Measurements from ENCODE around the gene ASB7. TPM values are rescaled to one million over a fixed set of nuclear protein-coding genes. Genes with fewer than 3 reads are reported as not detected.

Gene ASB7
- polyA plus RNA-seq, 1 donor, result 10.4 TPM

DNA sequence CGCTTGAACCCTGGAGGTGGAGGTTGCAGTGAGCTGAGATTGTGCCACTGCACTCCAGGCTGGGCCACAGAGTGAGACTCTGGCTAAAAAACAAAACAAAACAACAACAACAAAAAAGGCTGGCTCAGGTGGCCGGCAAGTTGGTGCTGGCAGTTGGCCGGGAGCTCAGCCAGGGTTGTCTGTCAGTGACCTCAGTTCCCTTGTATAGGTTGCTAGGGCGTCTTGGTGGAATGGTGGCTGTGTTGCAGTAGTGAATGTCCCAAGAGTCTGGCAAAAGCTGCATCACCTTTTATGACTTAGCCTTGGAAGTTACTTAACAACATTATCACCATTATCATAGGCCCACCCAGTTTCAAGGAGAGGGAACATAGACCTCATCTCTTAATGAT, 40.6 kb downstream of the ASB7 start:
- no CpG with 5 or more reads among the region's 4 CpGs for whole genome bisulfite sequencing (ENCODE audit: insufficient coverage, low lambda C conversion rate)
- peaks cover 2% of the 10 kb centered on the region for H3K36me3 ChIP-seq (ENCODE audit: control insufficient read depth, insufficient read depth, low read length)
- no peaks in the 10 kb centered on the region for H3K9me3 ChIP-seq (ENCODE audit: control insufficient read depth, low read depth, low read length)
- no peak overlapping the region for H3K4me3 ChIP-seq (ENCODE audit: low read length)
- H3K27me3 ChIP-seq (ENCODE audit: control insufficient read depth, insufficient read depth, low read length), result no peaks in the 10 kb centered on the region
- H3K4me1 ChIP-seq (ENCODE audit: control insufficient read depth, insufficient read depth, low read length), result no peaks in the 10 kb centered on the region
- no peak overlapping the region for H3K27ac ChIP-seq (ENCODE audit: low read length)
- no peak for DNase-seq

DNA sequence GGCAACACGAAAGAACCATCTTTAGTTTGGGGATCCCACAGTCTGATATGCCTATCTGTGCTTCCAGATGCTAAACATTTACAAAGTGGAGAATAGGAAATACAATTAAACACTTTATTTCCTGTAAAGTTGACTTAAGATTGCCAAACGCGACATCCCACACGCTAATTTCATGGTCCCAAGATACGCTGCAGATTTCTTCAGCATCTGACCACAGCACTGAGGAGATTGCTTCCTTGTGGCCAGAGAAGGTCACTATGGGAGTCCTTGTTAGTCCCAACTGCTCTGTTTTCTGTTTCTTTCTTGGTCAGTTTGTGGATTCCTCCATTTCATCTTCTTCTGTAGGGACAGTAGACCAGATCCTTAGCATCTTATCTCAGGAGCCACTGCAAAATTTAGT, 43.3 kb downstream of the ASB7 start:
- 96% methylated on average over 4 of the region's 5 CpGs for WGBS (ENCODE audit: insufficient coverage, low lambda C conversion rate)
- Histone ChIP-seq H3K36me3 (ENCODE audit: control insufficient read depth, insufficient read depth, low read length) (peaks cover 8% of the 10 kb centered on the region), H3K27me3 (ENCODE audit: control insufficient read depth, insufficient read depth, low read length) (no peaks in the 10 kb centered on the region), H3K4me3 (ENCODE audit: low read length) (no peak overlapping the region), H3K9me3 (ENCODE audit: control insufficient read depth, low read depth, low read length) (no peaks in the 10 kb centered on the region), H3K27ac (ENCODE audit: low read length) (no peak overlapping the region), H3K4me1 (ENCODE audit: control insufficient read depth, insufficient read depth, low read length) (no peaks in the 10 kb centered on the region)
- no peak for DNase-seq

DNA sequence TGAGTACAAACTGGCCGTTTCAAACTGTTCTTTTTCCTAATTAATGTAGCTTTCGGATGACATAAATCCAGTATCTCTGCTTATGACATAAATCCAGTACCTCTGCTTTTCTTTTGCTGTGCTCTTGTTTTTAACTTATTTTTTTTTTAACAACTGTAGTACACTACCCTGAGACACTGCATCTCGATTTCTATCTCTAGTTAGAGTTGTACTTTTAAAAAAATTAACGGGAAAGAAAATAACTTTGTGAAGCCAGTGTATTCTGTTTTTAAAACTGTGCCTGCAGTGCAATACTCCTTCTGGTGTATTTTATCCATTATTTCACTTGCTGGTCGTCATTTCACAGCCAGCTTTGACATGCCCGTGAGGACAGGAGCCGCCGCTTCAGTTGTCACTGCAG, 46.6 kb downstream of the ASB7 start:
- no peaks in the 10 kb centered on the region for H3K27me3 ChIP-seq (ENCODE audit: control insufficient read depth, insufficient read depth, low read length)
- no peaks in the 10 kb centered on the region for H3K9me3 ChIP-seq (ENCODE audit: control insufficient read depth, low read depth, low read length)
- 93% methylated on average over 7 of the region's 8 CpGs for WGBS (ENCODE audit: insufficient coverage, low lambda C conversion rate)
- no peak for DNase-seq
- no peak overlapping the region for H3K4me3 ChIP-seq (ENCODE audit: low read length)
- H3K36me3 ChIP-seq (ENCODE audit: control insufficient read depth, insufficient read depth, low read length), result peaks cover 15% of the 10 kb centered on the region
- H3K27ac ChIP-seq (ENCODE audit: low read length), result no peak overlapping the region
- no peaks in the 10 kb centered on the region for H3K4me1 ChIP-seq (ENCODE audit: control insufficient read depth, insufficient read depth, low read length)

DNA sequence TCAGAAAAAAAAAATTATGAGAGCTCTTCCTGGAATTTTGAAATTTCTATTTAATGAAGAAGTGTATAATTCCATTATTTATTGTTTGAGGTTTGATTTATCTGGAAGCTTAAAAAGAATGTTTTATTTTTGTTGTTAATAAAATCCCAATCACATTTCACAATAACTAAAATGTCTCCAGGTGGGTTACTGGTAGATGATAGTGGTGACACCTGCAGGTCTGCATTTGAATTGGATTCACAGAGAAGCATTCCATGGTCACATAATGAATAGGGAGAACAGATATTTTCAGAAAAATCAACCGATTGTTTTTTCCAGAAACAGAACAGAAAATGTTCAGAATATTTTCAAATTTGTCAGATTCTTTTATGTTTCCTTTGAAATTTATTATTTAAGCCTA, 48.3 kb downstream of the ASB7 start:
- no peak overlapping the region for H3K27ac ChIP-seq (ENCODE audit: low read length)
- no peak overlapping the region for H3K4me3 ChIP-seq (ENCODE audit: low read length)
- H3K9me3 ChIP-seq (ENCODE audit: control insufficient read depth, low read depth, low read length), result no peaks in the 10 kb centered on the region
- WGBS (ENCODE audit: insufficient coverage, low lambda C conversion rate), result 83% methylated on average over 1 of the region's 1 CpG
- no peaks in the 10 kb centered on the region for H3K4me1 ChIP-seq (ENCODE audit: control insufficient read depth, insufficient read depth, low read length)
- H3K27me3 ChIP-seq (ENCODE audit: control insufficient read depth, insufficient read depth, low read length), result no peaks in the 10 kb centered on the region
- peaks cover 15% of the 10 kb centered on the region for H3K36me3 ChIP-seq (ENCODE audit: control insufficient read depth, insufficient read depth, low read length)
- no peak for DNase-seq

DNA sequence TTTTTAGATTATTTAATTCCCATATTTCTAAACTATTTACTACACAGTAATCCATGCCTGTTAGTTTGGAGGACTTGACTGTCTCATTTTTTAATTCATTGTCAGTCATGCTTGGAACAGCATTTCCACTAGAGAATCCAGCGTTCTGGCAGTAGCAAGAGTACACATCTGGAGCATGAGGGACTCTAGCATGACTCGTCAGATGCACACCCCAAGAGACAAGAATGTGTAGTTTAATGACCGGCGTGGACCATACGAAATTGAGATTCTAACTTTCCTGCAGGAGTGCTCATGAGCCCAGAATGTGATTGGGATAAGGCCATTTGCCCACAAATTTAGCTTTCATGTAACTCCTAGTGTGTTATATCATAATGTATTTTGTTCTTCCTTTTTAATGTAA, 48.9 kb downstream of the ASB7 start:
- H3K27me3 ChIP-seq (ENCODE audit: control insufficient read depth, insufficient read depth, low read length), result no peaks in the 10 kb centered on the region
- H3K27ac ChIP-seq (ENCODE audit: low read length), result no peak overlapping the region
- no peaks in the 10 kb centered on the region for H3K9me3 ChIP-seq (ENCODE audit: control insufficient read depth, low read depth, low read length)
- no peaks in the 10 kb centered on the region for H3K4me1 ChIP-seq (ENCODE audit: control insufficient read depth, insufficient read depth, low read length)
- H3K4me3 ChIP-seq (ENCODE audit: low read length), result no peak overlapping the region
- no peak for DNase-seq
- peaks cover 15% of the 10 kb centered on the region for H3K36me3 ChIP-seq (ENCODE audit: control insufficient read depth, insufficient read depth, low read length)
- WGBS (ENCODE audit: insufficient coverage, low lambda C conversion rate), result no CpG with 5 or more reads among the region's 5 CpGs

DNA sequence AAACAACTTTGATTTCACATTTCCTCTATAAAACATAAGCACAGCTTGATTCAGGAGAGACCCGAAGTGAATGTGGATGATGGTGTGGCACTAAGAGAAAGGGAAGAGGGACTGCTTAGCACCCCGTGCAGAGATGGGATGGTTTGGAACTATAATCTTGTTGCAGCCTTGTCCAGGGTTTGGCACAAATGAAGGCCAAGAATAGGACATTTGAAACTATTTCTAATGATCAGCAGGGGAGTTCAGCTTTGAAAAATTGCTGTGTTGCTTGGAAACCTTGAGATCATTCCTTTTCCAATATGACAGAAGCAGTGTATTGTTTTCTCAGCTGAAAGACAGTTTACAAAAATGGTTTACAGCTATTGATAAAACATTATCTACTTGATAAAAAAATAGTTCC, 49.7 kb downstream of the ASB7 start:
- no peaks in the 10 kb centered on the region for H3K4me1 ChIP-seq (ENCODE audit: control insufficient read depth, insufficient read depth, low read length)

DNA sequence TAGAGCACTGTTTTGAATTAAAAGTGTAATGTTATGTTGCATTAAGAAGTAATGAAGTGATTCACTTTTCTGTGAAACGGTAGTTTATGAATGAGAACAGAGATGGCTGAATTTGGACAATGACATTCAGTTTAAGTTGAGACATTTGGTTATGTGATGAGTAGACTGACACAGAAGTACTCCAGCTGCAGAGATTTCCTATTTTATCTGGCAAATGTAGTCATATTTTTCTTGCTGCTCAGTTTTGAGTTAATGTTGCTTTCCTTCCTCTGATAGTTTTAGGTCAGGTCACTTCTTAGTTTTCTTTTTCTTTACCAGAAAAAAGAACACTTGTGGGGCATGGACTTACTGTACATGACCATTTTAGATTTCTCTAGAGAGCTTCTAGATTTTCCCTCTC, 51.2 kb downstream of the ASB7 start:
- H3K27ac ChIP-seq (ENCODE audit: low read length), result no peak overlapping the region
- WGBS (ENCODE audit: insufficient coverage, low lambda C conversion rate), result 86% methylated on average over 1 of the region's 1 CpG
- no peak overlapping the region for H3K4me3 ChIP-seq (ENCODE audit: low read length)
- H3K27me3 ChIP-seq (ENCODE audit: control insufficient read depth, insufficient read depth, low read length), result no peaks in the 10 kb centered on the region
- DNase-seq, result no peak
- peaks cover 11% of the 10 kb centered on the region for H3K36me3 ChIP-seq (ENCODE audit: control insufficient read depth, insufficient read depth, low read length)
- no peaks in the 10 kb centered on the region for H3K4me1 ChIP-seq (ENCODE audit: control insufficient read depth, insufficient read depth, low read length)
- no peaks in the 10 kb centered on the region for H3K9me3 ChIP-seq (ENCODE audit: control insufficient read depth, low read depth, low read length)

More for the DNA sequence above, 49.7 kb downstream of the ASB7 start:
- Histone ChIP-seq H3K27me3 (ENCODE audit: control insufficient read depth, insufficient read depth, low read length) (no peaks in the 10 kb centered on the region), H3K27ac (ENCODE audit: low read length) (no peak overlapping the region), H3K4me3 (ENCODE audit: low read length) (no peak overlapping the region), H3K36me3 (ENCODE audit: control insufficient read depth, insufficient read depth, low read length) (peaks cover 15% of the 10 kb centered on the region), H3K9me3 (ENCODE audit: control insufficient read depth, low read depth, low read length) (no peaks in the 10 kb centered on the region)
- no peak for DNase-seq
- no CpG with 5 or more reads among the region's 2 CpGs for WGBS (ENCODE audit: insufficient coverage, low lambda C conversion rate)

DNA sequence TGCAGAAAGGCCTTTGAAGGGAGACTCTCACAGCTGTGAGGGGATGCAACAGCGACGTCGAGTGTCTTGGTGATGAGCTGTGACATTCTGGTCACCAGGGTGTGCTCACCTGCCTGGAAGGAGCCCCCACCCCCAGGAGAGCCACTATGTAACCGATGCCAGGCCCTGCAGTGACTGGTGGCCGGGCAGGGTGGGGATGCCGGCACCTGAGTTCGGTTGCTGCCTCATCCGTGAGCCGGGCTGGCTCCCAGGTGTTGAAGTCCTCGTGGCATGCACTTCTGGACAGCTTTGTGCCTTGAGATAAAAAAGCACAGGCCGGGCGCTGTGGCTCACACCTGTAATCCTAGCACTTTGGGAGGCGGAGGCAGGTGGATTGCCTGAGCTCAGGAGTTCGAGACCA, 56.5 kb downstream of the ASB7 start:
- Histone ChIP-seq H3K36me3 (ENCODE audit: control insufficient read depth, insufficient read depth, low read length) (no peaks in the 10 kb centered on the region), H3K4me3 (ENCODE audit: low read length) (no peak overlapping the region), H3K27ac (ENCODE audit: low read length) (no peak overlapping the region), H3K4me1 (ENCODE audit: control insufficient read depth, insufficient read depth, low read length) (no peaks in the 10 kb centered on the region), H3K9me3 (ENCODE audit: control insufficient read depth, low read depth, low read length) (no peaks in the 10 kb centered on the region), H3K27me3 (ENCODE audit: control insufficient read depth, insufficient read depth, low read length) (peaks cover 8% of the 10 kb centered on the region)
- DNase-seq, result no peak
- no CpG with 5 or more reads among the region's 14 CpGs for WGBS (ENCODE audit: insufficient coverage, low lambda C conversion rate)

DNA sequence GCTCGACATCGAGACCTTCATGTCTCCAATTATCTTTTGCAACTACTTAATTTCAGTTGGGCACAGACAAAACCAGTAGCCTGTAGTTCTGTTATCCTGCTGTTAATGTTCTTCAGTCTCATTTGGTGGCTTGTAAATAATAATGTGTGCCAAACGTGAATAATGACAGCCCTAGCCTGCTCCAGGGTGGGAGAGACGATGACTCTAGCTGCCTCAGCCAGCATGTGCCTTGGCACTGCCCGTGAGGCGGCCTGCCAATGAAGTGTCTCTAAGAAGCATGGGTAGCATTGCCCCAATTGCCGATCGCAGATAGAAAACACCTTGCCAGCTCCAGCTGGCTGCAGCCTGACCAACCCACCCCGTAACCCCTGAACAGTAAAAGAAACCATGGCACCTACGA, 58.8 kb downstream of the ASB7 start:
- no peaks in the 10 kb centered on the region for H3K36me3 ChIP-seq (ENCODE audit: control insufficient read depth, insufficient read depth, low read length)
- no peak overlapping the region for H3K4me3 ChIP-seq (ENCODE audit: low read length)
- no peak for DNase-seq
- WGBS (ENCODE audit: insufficient coverage, low lambda C conversion rate), result no CpG with 5 or more reads among the region's 10 CpGs
- H3K9me3 ChIP-seq (ENCODE audit: control insufficient read depth, low read depth, low read length), result no peaks in the 10 kb centered on the region
- H3K4me1 ChIP-seq (ENCODE audit: control insufficient read depth, insufficient read depth, low read length), result no peaks in the 10 kb centered on the region
- peaks cover 11% of the 10 kb centered on the region for H3K27me3 ChIP-seq (ENCODE audit: control insufficient read depth, insufficient read depth, low read length)
- no peak overlapping the region for H3K27ac ChIP-seq (ENCODE audit: low read length)

DNA sequence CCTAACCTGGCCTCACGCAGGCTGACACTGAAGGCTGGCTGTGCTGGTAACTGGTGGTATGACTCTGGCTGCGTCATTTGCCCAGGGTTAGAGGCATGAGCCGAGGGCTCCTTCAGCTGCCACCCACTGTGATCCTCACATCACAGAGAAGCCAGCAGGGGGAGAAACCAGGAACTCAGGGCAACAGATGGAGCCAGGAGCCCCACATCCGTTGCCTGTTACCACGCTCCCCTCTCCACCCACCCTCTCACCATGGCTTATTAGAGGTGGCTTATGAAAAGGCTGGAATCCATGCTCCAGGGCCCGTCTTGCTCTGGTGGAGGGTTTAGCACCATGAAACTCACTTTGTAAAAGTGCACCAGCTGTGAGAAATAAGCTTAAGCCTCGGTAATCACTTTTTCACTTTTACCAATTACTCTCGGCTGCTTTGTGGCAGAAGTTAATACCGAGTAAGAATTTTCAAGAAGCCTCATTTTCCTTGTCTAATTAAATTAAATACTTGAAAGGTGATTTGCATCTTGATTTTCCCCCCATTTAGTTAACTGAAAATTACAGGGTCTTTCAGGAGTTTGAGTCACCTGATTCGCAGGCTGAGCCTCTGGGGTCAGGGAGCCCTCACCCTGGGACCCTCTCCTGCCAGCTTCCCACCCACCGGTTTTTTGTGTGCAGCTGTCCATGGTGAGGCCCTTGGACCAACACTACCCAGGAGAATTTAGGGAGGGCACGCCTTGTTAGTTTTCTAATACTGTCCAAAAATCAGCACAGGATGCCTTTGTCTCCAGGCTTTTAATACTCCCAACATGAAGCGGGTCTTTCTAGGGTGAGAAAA, 60.9 kb downstream of the ASB7 start:
- H3K36me3 ChIP-seq (ENCODE audit: control insufficient read depth, insufficient read depth, low read length), result no peaks in the 10 kb centered on the region
- no peak overlapping the region for H3K27ac ChIP-seq (ENCODE audit: low read length)
- DNase-seq, result no peak
- 64% methylated on average over 3 of the region's 13 CpGs for WGBS (ENCODE audit: insufficient coverage, low lambda C conversion rate)
- no peak overlapping the region for H3K4me3 ChIP-seq (ENCODE audit: low read length)
- peaks cover 11% of the 10 kb centered on the region for H3K27me3 ChIP-seq (ENCODE audit: control insufficient read depth, insufficient read depth, low read length)
- no peaks in the 10 kb centered on the region for H3K9me3 ChIP-seq (ENCODE audit: control insufficient read depth, low read depth, low read length)
- H3K4me1 ChIP-seq (ENCODE audit: control insufficient read depth, insufficient read depth, low read length), result peaks cover 1% of the 10 kb centered on the region

DNA sequence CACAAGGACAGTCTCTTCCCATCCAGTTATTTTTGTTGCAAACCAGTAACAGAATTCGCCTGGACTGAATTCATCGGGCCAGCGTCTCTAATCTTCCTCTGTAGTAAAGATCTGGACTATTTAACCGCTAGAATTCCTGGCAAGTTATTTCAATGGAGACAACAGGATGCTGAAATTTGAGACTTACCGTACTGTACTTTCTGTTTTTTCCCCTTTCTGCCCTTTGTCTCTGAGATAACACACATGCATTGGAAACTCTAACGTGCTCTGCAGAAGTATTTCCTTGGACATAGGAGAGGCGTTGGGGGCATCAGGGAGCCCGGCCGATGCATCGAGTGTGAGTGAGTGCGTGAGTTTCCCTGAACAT, 61.5 kb downstream of the ASB7 start:
- H3K4me1 ChIP-seq (ENCODE audit: control insufficient read depth, insufficient read depth, low read length), result peaks cover 6% of the 10 kb centered on the region
- no peaks in the 10 kb centered on the region for H3K36me3 ChIP-seq (ENCODE audit: control insufficient read depth, insufficient read depth, low read length)
- H3K9me3 ChIP-seq (ENCODE audit: control insufficient read depth, low read depth, low read length), result no peaks in the 10 kb centered on the region
- DNase-seq, result no peak
- H3K27ac ChIP-seq (ENCODE audit: low read length), result no peak overlapping the region
- no peak overlapping the region for H3K4me3 ChIP-seq (ENCODE audit: low read length)
- H3K27me3 ChIP-seq (ENCODE audit: control insufficient read depth, insufficient read depth, low read length), result peaks cover 11% of the 10 kb centered on the region
- 77% methylated on average over 3 of the region's 11 CpGs for WGBS (ENCODE audit: insufficient coverage, low lambda C conversion rate)
